ENCODE data around the gene GPR89B. TPM values are rescaled to one million over a fixed set of nuclear protein-coding genes. Genes with fewer than 3 reads are reported as not detected.
"Not testable (repeated sequence)": the region's sequence is repeated elsewhere in the genome, so short reads cannot be mapped to it uniquely, and the experiment has no call there.

The GPR89B gene
- total RNA-seq, 4 donors from 2014 or later: 20.2 to 72.4 (median 30.1) TPM

- no peaks in the 10 kb centered on the region for H3K27me3 ChIP-seq
- no peak overlapping the region for H3K27ac ChIP-seq
- no peak overlapping the region for H3K4me3 ChIP-seq
- TF ChIP-seq POLR2A (IDR thresholded peaks at IDR 0.05) (no peak), CTCF (IDR thresholded peaks at IDR 0.05) (no peak)
- no peaks in the 10 kb centered on the region for H3K36me3 ChIP-seq
- DNase-seq: no peak
- H3K9me3 ChIP-seq: no peaks in the 10 kb centered on the region
- intact Hi-C loops (cut with DNase I; ENCODE audit: low total_unique reads): no loop called here
- H3K4me1 ChIP-seq: no peaks in the 10 kb centered on the region
Observed at GRCh38 chr1:147919896-147920295, 8.3 kb upstream of the GPR89B start.

- Histone ChIP-seq H3K4me1 (no peaks in the 10 kb centered on the region), H3K27ac (no peak overlapping the region), H3K4me3 (no peak overlapping the region), H3K36me3 (no peaks in the 10 kb centered on the region), H3K27me3 (no peaks in the 10 kb centered on the region), H3K9me3 (no peaks in the 10 kb centered on the region)
- TF ChIP-seq POLR2A (IDR thresholded peaks at IDR 0.05) (no peak), CTCF (IDR thresholded peaks at IDR 0.05) (no peak)
- intact Hi-C loops (cut with DNase I; ENCODE audit: low total_unique reads): no loop called here
- no peak for DNase-seq
Observed at GRCh38 chr1:147924813-147925212, 3.4 kb upstream of the GPR89B start.

DNA sequence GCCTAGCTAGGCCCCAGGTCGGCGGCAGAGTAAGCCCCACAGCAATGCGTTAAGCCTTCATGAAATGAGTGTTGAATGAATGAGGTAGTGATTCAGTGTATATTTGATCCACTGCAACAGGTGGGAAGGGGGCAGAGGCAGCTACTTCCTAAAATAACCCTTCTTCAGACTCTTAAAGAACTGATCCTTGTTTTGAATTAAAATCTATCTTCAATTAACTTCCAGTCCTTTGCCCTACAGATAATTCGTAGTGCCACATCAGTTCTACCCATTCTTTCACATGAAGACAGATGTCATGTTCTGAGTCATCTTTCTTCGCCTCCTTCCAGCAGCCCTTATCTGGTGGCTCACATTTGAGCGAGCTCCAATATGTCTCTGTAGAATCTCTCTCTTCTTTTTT lies 1.0 kb upstream of the GPR89B start:
- H3K27me3 ChIP-seq; H3K4me3 ChIP-seq; H3K9me3 ChIP-seq; H3K36me3 ChIP-seq; H3K4me1 ChIP-seq; intact Hi-C loops (cut with DNase I; ENCODE audit: low total_unique reads); DNase-seq; H3K27ac ChIP-seq: not testable (repeated sequence)

DNA sequence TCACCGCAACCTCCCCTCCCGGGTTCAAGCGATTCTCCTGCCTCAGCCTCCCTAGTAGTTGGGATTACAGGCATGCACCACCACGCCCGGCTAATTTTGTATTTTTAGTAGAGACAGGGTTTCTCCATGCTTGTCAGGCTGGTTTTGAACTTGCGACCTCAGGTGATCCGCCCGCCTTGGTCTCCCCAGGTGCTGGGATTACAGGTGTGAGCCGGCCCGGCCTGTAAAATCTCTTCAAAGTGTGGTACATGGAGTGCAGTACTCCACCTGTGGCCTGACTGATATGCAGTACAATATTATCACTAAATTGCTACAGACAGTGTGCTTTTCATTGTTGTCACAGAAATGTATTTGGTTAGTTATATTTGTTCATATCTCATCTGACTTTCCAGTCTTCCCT lies 531 bp upstream of the GPR89B start:
- not testable (repeated sequence) for H3K36me3 ChIP-seq, H3K4me3 ChIP-seq

DNA sequence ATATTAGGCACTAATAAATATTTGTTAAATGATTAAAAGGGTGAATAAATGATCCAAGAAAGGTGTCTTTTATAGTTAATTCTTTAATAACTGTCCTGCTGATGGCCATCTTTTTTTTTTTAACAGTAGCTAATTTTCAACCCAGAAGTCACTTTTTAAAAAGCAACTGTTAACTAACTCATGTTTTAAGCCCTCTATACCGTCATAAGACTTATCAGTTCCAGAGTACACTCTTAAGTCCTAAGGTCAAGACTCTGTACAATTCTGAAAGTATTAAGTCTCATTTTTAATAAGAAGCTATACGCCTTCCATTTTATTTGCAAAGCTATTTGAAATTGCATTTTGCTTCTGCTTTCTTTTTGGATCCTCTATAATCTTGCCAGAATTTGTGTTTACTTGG lies 2.9 kb downstream of the GPR89B start:
- intact Hi-C loops (cut with DNase I; ENCODE audit: low total_unique reads); H3K36me3 ChIP-seq; H3K27ac ChIP-seq; DNase-seq; H3K9me3 ChIP-seq; H3K4me3 ChIP-seq; H3K27me3 ChIP-seq; H3K4me1 ChIP-seq: not testable (repeated sequence)

More for the DNA sequence above, 531 bp upstream of the GPR89B start:
- H3K27ac ChIP-seq; H3K27me3 ChIP-seq; DNase-seq; H3K4me1 ChIP-seq; intact Hi-C loops (cut with DNase I; ENCODE audit: low total_unique reads); H3K9me3 ChIP-seq: not testable (repeated sequence)

DNA sequence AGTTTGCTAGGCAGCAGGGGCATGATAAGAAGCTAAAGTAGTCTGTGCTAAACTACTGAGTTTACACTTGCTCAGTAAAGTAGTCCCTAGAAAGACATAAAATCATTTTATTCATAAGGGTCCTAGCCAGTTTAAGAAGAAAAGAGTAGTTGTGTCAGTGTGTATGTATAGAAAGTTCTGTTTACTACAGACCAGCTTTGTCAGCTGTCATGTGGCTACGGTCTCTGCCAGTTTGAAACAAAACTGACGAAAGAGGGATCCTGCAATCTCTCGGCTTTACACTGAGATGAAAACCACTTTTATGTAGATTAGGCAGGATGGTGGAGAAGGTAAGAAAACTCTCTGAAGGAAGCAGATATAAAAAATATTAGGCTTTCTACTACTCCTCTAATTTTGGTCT lies 7.1 kb downstream of the GPR89B start:
- intact Hi-C loops (cut with DNase I; ENCODE audit: low total_unique reads); H3K4me1 ChIP-seq; H3K9me3 ChIP-seq; H3K27me3 ChIP-seq; DNase-seq; H3K27ac ChIP-seq; H3K4me3 ChIP-seq; H3K36me3 ChIP-seq: not testable (repeated sequence)

GRCh38 chr1:147940456-147940855 lies 12.2 kb downstream of the GPR89B start:
- intact Hi-C loops (cut with DNase I; ENCODE audit: low total_unique reads); H3K4me3 ChIP-seq; H3K9me3 ChIP-seq; DNase-seq; H3K27ac ChIP-seq; H3K27me3 ChIP-seq; H3K36me3 ChIP-seq; H3K4me1 ChIP-seq: not testable (repeated sequence)

DNA sequence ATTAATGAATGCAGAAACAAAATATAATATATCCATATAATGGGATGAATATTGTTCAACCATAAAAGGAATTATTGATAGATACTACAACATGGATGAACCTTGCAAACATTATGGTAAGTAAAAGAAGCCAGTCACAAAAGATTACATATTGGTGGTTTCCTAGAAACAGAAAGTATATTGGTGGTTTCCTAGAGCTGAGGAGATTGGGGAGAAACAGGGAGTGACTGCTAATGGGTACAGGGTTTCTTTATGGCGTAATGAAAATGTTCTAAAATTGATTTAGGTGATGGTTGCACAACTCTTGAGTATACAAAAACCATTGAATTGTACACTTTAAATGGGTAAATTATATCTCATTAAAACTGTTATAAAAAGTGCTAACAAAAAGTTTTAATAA lies 14.3 kb downstream of the GPR89B start:
- H3K4me1 ChIP-seq; H3K36me3 ChIP-seq; H3K9me3 ChIP-seq; H3K27me3 ChIP-seq; DNase-seq; intact Hi-C loops (cut with DNase I; ENCODE audit: low total_unique reads); H3K4me3 ChIP-seq; H3K27ac ChIP-seq: not testable (repeated sequence)

GRCh38 chr1:147949517-147949916 lies 21.3 kb downstream of the GPR89B start:
- DNase-seq; H3K4me1 ChIP-seq; H3K4me3 ChIP-seq; H3K36me3 ChIP-seq; H3K9me3 ChIP-seq; intact Hi-C loops (cut with DNase I; ENCODE audit: low total_unique reads); H3K27ac ChIP-seq; H3K27me3 ChIP-seq: not testable (repeated sequence)

DNA sequence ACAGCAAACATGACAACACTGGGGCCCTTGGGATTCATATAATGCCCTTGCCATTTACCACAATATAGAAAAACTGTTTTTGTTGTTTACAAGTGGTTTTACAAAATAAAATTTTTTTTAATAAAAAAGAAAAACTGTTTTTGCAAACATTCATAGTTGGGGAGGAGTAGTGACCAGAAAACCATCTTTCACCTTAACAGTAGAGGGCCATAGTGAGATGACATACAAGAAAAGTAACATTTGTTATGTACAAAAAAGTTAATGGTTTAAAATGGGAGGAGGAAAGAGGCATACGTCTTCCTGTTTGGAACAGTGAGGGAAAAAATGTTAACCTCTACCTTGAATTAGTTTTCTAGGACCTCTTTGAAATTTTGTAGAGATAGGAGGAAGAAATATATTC lies 30.7 kb downstream of the GPR89B start:
- H3K36me3 ChIP-seq; DNase-seq; H3K9me3 ChIP-seq; H3K4me1 ChIP-seq; H3K27me3 ChIP-seq; H3K27ac ChIP-seq; intact Hi-C loops (cut with DNase I; ENCODE audit: low total_unique reads); H3K4me3 ChIP-seq: not testable (repeated sequence)

GRCh38 chr1:147959680-147960079 lies 31.5 kb downstream of the GPR89B start:
- H3K27ac ChIP-seq; H3K4me1 ChIP-seq; H3K4me3 ChIP-seq; H3K27me3 ChIP-seq; intact Hi-C loops (cut with DNase I; ENCODE audit: low total_unique reads); H3K9me3 ChIP-seq; DNase-seq; H3K36me3 ChIP-seq: not testable (repeated sequence)

- H3K27me3 ChIP-seq; H3K36me3 ChIP-seq; DNase-seq; H3K4me3 ChIP-seq; intact Hi-C loops (cut with DNase I; ENCODE audit: low total_unique reads); H3K27ac ChIP-seq; H3K4me1 ChIP-seq; H3K9me3 ChIP-seq: not testable (repeated sequence)
Observed at GRCh38 chr1:147964575-147964974, 36.4 kb downstream of the GPR89B start.

Data from uterus (tissue), 4 donors.